Mesenchymal stem cell (in vitro differentiated cells and primary cell): Measurements from ENCODE around the gene SLCO2A1.

Experiments used
- DNase-seq: peaks from one replicate; pipeline ENCODE4 v3.0.0-alpha.2; 2013
- H2AFZ ChIP-seq: one replicate; pipeline ENCODE4 v1.6.1; 2013; ENCODE audit warnings: low read depth, mild to moderate bottlenecking, control low read depth, inconsistent platforms, low read length, moderate library complexity
- H2AK5ac ChIP-seq: 2 replicates; pipeline ENCODE4 v1.6.1; 2013; ENCODE audit warnings: low read length, moderate library complexity, mild to moderate bottlenecking, inconsistent platforms; ENCODE audit not compliant: severe bottlenecking
- H2BK120ac ChIP-seq: one replicate; pipeline ENCODE4 v1.6.1; 2013; ENCODE audit warnings: low read depth, mild to moderate bottlenecking, inconsistent platforms, low read length, moderate library complexity
- H2BK12ac ChIP-seq, 2 experiments: one replicate each; pipeline ENCODE4 v1.6.1; 2013; ENCODE audit warnings: inconsistent platforms in 2 of 2, low read length in 2 of 2, mild to moderate bottlenecking in 2 of 2, moderate library complexity in 2 of 2, control low read depth in 1 of 2
- H2BK15ac ChIP-seq: one replicate; pipeline ENCODE4 v1.6.1; 2013; ENCODE audit warnings: mild to moderate bottlenecking, low read depth, inconsistent platforms; ENCODE audit not compliant: poor library complexity, severe bottlenecking
- H2BK5ac ChIP-seq: 2 replicates; pipeline ENCODE4 v1.6.1; 2013; ENCODE audit warnings: low read depth, mild to moderate bottlenecking, low read length, control low read depth, inconsistent platforms; ENCODE audit not compliant: poor library complexity, severe bottlenecking
- H3K14ac ChIP-seq, 2 experiments: one replicate each; pipeline ENCODE4 v1.6.1; 2013; ENCODE audit warnings: inconsistent platforms in 2 of 2, low read length in 2 of 2, control low read depth in 1 of 2, mild to moderate bottlenecking in 1 of 2, moderate library complexity in 1 of 2
- H3K18ac ChIP-seq, 2 experiments: one replicate each; pipeline ENCODE4 v1.6.1; 2013; ENCODE audit warnings: inconsistent platforms in 2 of 2, low read length in 2 of 2, control low read depth in 1 of 2, low read depth in 1 of 2, mild to moderate bottlenecking in 1 of 2
- H3K23ac ChIP-seq, 2 experiments: one replicate each; pipeline ENCODE4 v1.6.1; 2013; ENCODE audit warnings: inconsistent platforms in 2 of 2, low read length in 2 of 2, mild to moderate bottlenecking in 2 of 2, moderate library complexity in 2 of 2, control low read depth in 1 of 2
- H3K27ac ChIP-seq: 2 replicates; pipeline ENCODE4 v1.5.1; 2013; ENCODE audit warnings: mild to moderate bottlenecking, moderate library complexity, low read length, control low read depth, inconsistent platforms; ENCODE audit not compliant: poor library complexity, severe bottlenecking
- H3K27me3 ChIP-seq, 2 experiments: 2 replicates each; pipeline versions ENCODE4 v1.6.1 to v1.7.0; 2013; ENCODE audit warnings: low read length in 2 of 2, mild to moderate bottlenecking in 2 of 2, moderate library complexity in 2 of 2, control low read depth in 1 of 2, inconsistent platforms in 1 of 2; ENCODE audit not compliant: control insufficient read depth in 1 of 2, insufficient read depth in 1 of 2
- H3K36me3 ChIP-seq, 2 experiments: 2 replicates each; pipeline versions ENCODE4 v1.6.1 to v1.7.0; 2013; ENCODE audit warnings: low read length in 2 of 2, control low read depth in 1 of 2, inconsistent platforms in 1 of 2, low read depth in 1 of 2, mild to moderate bottlenecking in 1 of 2; ENCODE audit not compliant: insufficient read depth in 2 of 2, control insufficient read depth in 1 of 2
- H3K4ac ChIP-seq, 2 experiments: one replicate each; pipeline ENCODE4 v1.6.1; 2013; ENCODE audit warnings: inconsistent platforms in 2 of 2, low read length in 2 of 2, mild to moderate bottlenecking in 2 of 2, moderate library complexity in 2 of 2, control low read depth in 1 of 2, low read depth in 1 of 2
- H3K4me1 ChIP-seq: 2 replicates; pipeline ENCODE4 v1.6.1; 2013; ENCODE audit warnings: low read depth, low read length, control low read depth; ENCODE audit not compliant: control insufficient read depth, insufficient read depth
- H3K4me2 ChIP-seq: 2 replicates; pipeline ENCODE4 v1.6.1; 2013; ENCODE audit warnings: low read length, mild to moderate bottlenecking, inconsistent platforms; ENCODE audit not compliant: poor library complexity, severe bottlenecking
- H3K4me3 ChIP-seq, 2 experiments: 2 replicates each; pipeline versions ENCODE4 v1.5.1 to v1.7.0; 2013; ENCODE audit warnings: low read length in 2 of 2, mild to moderate bottlenecking in 2 of 2, control low read depth in 1 of 2, low read depth in 1 of 2; ENCODE audit not compliant: insufficient read depth in 1 of 2
- H3K79me1 ChIP-seq: replicated peaks from 2 replicates; pipeline ENCODE4 v1.6.1; 2013; ENCODE audit warnings: mild to moderate bottlenecking, control low read depth, low read length, inconsistent platforms; ENCODE audit not compliant: poor library complexity, severe bottlenecking
- H3K9ac ChIP-seq: 2 replicates; pipeline ENCODE4 v1.7.0; 2013; ENCODE audit warnings: mild to moderate bottlenecking, low read length, moderate library complexity
- H3K9me3 ChIP-seq: 2 replicates; pipeline ENCODE4 v1.7.0; 2013; ENCODE audit warnings: mild to moderate bottlenecking, low read length; ENCODE audit not compliant: control insufficient read depth
- H4K8ac ChIP-seq: one replicate; pipeline ENCODE4 v1.6.1; 2013; ENCODE audit warnings: inconsistent platforms, mild to moderate bottlenecking, low read length, moderate library complexity
- H4K91ac ChIP-seq: one replicate; pipeline ENCODE4 v1.6.1; 2013; ENCODE audit warnings: mild to moderate bottlenecking, low read length, inconsistent platforms
- WGBS: methylation state at CpG from one replicate; pipeline ENCODE4 v1.1.7; 2013; ENCODE audit warnings: mixed read lengths; 5-methylcytosine and 5-hydroxymethylcytosine counted together

Gene SLCO2A1

GRCh38 chr3:133925960-133926735 is 103.6 kb downstream of the SLCO2A1 start:
- Histone ChIP-seq H3K4ac (no peak overlapping the region), H3K23ac (no peak overlapping the region), H3K27me3 (peaks cover 19 to 26% of the 10 kb centered on the region in 2 experiments), H4K91ac (no peak overlapping the region), H3K14ac (no peak overlapping the region), H3K36me3 (no peaks in the 10 kb centered on the region), H2BK12ac (no peak overlapping the region), H3K4me2 (no peak overlapping the region), H3K9me3 (no peaks in the 10 kb centered on the region), H3K18ac (no peak overlapping the region), H2AFZ (no peak overlapping the region), H2AK5ac (no peak overlapping the region), H3K79me1 (no peaks in the 10 kb centered on the region), H3K27ac (no peak overlapping the region), H2BK120ac (no peak overlapping the region), H3K4me3 (no peak overlapping the region), H4K8ac (no peak overlapping the region), H2BK15ac (no peak overlapping the region), H3K4me1 (peaks cover 8% of the 10 kb centered on the region), H3K9ac (no peak overlapping the region), H2BK5ac (no peak overlapping the region)
- no peak for DNase-seq
- 92% methylated on average over 10 of the region's 10 CpGs for WGBS

- Histone ChIP-seq H3K79me1 (no peaks in the 10 kb centered on the region), H3K4ac (no peak overlapping the region), H3K23ac (no peak overlapping the region), H4K91ac (no peak overlapping the region), H3K4me1 (peaks cover 8% of the 10 kb centered on the region), H2AK5ac (no peak overlapping the region), H3K9me3 (no peaks in the 10 kb centered on the region), H2BK12ac (no peak overlapping the region), H3K14ac (no peak overlapping the region), H2BK15ac (no peak overlapping the region), H3K4me3 (no peak overlapping the region), H2AFZ (no peak overlapping the region), H4K8ac (no peak overlapping the region), H3K36me3 (no peaks in the 10 kb centered on the region), H3K4me2 (no peak overlapping the region), H2BK120ac (no peak overlapping the region), H3K9ac (no peak overlapping the region), H2BK5ac (no peak overlapping the region), H3K18ac (no peak overlapping the region), H3K27me3 (peaks cover 11 to 21% of the 10 kb centered on the region in 2 experiments), H3K27ac (no peak overlapping the region)
- no peak for DNase-seq
- WGBS: 62% methylated on average over 3 of the region's 4 CpGs
Measured at GRCh38 chr3:133924041-133924440, 105.7 kb downstream of the SLCO2A1 start.

DNA sequence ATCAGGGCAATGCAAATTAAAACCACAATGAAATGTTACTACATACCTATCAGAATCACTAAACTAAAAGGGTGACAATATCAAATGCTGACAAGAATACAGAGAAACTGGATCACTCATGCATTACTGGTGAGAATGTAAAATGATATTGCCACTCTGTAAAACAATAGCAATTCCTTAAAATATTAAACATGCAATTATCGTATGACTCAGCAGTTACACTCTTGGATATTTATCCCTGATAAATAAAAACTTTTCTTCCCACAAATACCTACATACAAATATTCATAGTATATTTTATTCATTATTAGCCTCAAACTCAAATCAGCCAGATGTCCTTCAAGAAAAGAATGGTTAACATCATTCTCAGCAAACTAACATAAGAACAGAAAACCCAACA is 108.1 kb downstream of the SLCO2A1 start:
- Histone ChIP-seq H3K18ac (no peak overlapping the region), H2BK120ac (no peak overlapping the region), H2BK5ac (no peak overlapping the region), H4K91ac (no peak overlapping the region), H3K9me3 (no peaks in the 10 kb centered on the region), H3K23ac (no peak overlapping the region), H3K14ac (no peak overlapping the region), H3K36me3 (no peaks in the 10 kb centered on the region), H3K27me3 (peaks cover 0 to under 1% of the 10 kb centered on the region in 2 experiments), H2BK12ac (no peak overlapping the region), H2AK5ac (no peak overlapping the region), H3K4ac (no peak overlapping the region), H4K8ac (no peak overlapping the region), H3K4me1 (no peaks in the 10 kb centered on the region), H2BK15ac (no peak overlapping the region), H2AFZ (no peak overlapping the region), H3K4me2 (no peak overlapping the region), H3K79me1 (no peaks in the 10 kb centered on the region), H3K27ac (no peak overlapping the region), H3K4me3 (no peak overlapping the region), H3K9ac (no peak overlapping the region)
- WGBS: 93% methylated on average over 1 of the region's 1 CpG
- DNase-seq: no peak

GRCh38 chr3:133917144-133917543 is 112.6 kb downstream of the SLCO2A1 start:
- H2BK5ac ChIP-seq: no peak overlapping the region
- no peak overlapping the region for H3K14ac ChIP-seq
- no peak overlapping the region for H3K4me2 ChIP-seq
- no peak overlapping the region for H3K27ac ChIP-seq
- H3K79me1 ChIP-seq: no peaks in the 10 kb centered on the region
- no peak overlapping the region for H4K91ac ChIP-seq
- H3K36me3 ChIP-seq: no peaks in the 10 kb centered on the region
- no peak overlapping the region for H2AFZ ChIP-seq
- DNase-seq: no peak
- no peak overlapping the region for H3K4me3 ChIP-seq
- no peak overlapping the region for H2BK12ac ChIP-seq
- H3K9ac ChIP-seq: no peak overlapping the region
- no peaks in the 10 kb centered on the region for H3K4me1 ChIP-seq
- H2BK120ac ChIP-seq: no peak overlapping the region
- H3K23ac ChIP-seq: no peak overlapping the region
- no peak overlapping the region for H2BK15ac ChIP-seq
- H4K8ac ChIP-seq: no peak overlapping the region
- H3K9me3 ChIP-seq: no peaks in the 10 kb centered on the region
- no peak overlapping the region for H3K18ac ChIP-seq
- no peak overlapping the region for H3K4ac ChIP-seq
- no peak overlapping the region for H2AK5ac ChIP-seq
- peaks cover 4 to 15% of the 10 kb centered on the region in 2 experiments for H3K27me3 ChIP-seq
